AG10803 (cell line): ENCODE results near the gene DLGAP5.

ENCODE experiments used
- DNase-seq: peaks from one replicate; pipeline ENCODE4 v3.0.0; 2010; ENCODE audit warnings: low read depth
- H3K4me3 ChIP-seq: 2 replicates; pipeline ENCODE4 v1.5.1; 2011; ENCODE audit warnings: mild to moderate bottlenecking, low read length, control low read depth
- TF ChIP-seq, protein P1 (sequence below): conservative IDR thresholded peaks from 2 replicates; pipeline ENCODE4 v1.5.1; 2011; ENCODE audit warnings: mild to moderate bottlenecking, low read length, control low read depth, inconsistent platforms

DLGAP5 gene

DNA sequence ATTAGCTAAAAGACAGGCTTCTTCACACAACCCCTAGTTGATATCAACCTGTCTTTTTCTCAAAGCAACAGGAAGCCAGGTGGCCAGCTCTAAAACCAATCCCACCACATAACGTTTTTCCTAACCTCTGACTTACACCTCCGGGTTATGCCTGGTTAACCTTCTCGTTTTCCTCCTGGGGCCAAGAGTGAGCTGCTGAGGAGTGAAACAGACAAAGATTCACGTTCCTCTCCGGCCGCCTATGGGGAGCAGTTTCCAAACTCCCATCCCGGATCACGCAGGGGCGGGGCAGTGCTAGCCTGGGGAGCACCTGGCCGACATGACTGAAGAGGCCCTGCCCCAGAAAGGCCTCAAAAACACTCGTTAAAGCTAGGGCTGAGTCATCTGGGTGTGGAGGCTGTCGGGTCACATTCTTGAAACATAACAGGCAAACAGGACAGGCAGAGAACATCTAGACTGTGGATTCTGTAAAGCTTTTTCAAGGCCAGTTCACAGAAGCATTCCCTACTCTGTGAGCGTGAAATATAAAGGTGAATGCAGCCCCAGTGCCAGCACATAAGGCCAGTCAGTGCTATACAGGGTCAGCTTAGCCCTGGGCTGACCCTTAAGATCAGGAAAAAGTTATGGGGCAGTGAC lies 88.3 kb downstream of the DLGAP5 start:
- DNase-seq, result peak; percentile 96
- H3K4me3 ChIP-seq, result peak overlapping the region; percentile 46
- TF ChIP-seq, protein P1, sequence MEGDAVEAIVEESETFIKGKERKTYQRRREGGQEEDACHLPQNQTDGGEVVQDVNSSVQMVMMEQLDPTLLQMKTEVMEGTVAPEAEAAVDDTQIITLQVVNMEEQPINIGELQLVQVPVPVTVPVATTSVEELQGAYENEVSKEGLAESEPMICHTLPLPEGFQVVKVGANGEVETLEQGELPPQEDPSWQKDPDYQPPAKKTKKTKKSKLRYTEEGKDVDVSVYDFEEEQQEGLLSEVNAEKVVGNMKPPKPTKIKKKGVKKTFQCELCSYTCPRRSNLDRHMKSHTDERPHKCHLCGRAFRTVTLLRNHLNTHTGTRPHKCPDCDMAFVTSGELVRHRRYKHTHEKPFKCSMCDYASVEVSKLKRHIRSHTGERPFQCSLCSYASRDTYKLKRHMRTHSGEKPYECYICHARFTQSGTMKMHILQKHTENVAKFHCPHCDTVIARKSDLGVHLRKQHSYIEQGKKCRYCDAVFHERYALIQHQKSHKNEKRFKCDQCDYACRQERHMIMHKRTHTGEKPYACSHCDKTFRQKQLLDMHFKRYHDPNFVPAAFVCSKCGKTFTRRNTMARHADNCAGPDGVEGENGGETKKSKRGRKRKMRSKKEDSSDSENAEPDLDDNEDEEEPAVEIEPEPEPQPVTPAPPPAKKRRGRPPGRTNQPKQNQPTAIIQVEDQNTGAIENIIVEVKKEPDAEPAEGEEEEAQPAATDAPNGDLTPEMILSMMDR, result no peak

DNA sequence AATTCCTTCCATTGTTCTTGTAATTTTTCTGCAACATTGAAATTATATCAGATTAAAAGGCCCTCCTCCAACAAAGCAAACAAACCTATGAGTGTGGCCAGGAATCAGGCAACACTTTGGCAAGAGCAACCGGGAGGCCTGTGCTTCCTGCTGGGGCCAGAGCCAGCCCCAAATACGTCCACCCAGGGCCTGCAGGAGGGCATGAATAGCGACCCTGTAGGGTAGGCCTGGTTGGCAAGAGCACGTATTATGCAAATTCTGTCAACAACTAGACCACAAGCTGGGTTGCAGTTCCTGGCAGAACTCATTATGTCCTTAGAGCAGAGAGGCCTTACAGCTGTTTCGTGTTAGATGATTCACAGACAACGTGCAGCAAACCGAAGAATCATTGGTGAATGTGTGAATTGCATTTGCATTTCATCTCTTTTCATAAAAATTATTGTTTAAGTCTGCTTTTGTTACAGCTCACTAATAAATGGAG lies 89.2 kb downstream of the DLGAP5 start:
- peak; percentile 100 for DNase-seq
- peak overlapping the region; percentile 46 for H3K4me3 ChIP-seq
- TF ChIP-seq, protein P1, result no peak; the same call in 1 of the 2 replicates

DNA sequence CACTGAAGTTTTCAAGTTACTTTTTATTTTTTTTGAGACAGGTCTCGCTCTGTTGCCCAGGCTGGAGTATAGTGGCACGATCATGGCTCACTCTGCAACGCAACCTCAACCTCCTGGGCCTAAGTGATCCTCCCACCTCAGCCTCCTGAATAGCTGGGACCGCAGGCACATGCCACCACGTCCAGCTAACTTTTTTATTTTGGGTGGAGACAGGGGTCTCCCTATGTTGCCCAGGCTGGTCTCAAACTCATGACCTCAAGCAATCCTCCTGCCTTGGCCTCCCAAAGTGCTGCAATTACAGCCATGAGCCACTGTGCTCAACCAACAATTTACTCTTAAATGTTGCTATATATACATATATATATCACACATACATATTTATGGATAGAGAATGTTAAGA lies 89.7 kb downstream of the DLGAP5 start:
- H3K4me3 ChIP-seq, result no peak overlapping the region
- TF ChIP-seq, protein P1, result peak; percentile 11; the same call in 1 of the 2 replicates
- DNase-seq, result no peak

DNA sequence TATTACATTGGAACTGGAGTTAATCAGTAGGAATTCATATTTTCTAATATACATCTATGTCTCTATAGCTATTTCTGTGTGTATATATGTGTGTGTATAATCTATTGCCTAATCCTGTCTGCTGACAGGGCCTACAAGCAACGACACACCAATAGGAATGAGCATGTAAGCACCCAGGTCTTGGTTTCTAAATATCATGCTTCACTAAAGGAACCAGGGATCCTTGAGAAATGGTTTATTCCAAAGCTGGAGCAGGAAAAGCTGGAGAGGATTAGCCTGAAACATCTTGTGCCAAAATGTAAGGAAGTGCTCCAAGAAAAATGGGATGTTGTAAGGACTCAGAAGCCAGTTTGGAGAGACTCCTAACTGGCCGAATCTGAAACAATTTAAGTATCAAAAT lies 91.6 kb downstream of the DLGAP5 start:
- TF ChIP-seq, protein P1, result no peak
- peak; percentile 89 for DNase-seq
- H3K4me3 ChIP-seq, result no peak overlapping the region

DNA sequence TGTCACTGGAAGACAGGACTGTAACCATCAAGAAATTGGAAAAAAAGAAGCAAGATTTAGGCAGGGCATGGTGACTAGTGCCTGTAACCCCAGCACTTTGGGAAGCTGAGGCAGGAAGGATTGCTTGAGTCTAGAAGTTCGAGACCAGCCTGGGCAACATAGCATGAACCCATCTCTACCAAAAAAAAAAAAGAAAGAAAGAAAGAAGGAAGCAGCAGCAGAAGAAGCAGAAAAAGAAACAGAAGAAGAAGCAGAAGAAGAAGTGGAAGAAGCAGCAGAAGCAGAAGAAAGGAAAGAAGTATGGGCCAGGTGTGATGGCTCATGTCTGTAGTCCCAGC lies 92.9 kb downstream of the DLGAP5 start:
- DNase-seq, result no peak
- TF ChIP-seq, protein P1, result no peak
- H3K4me3 ChIP-seq, result no peak overlapping the region
